Trophoblast cell (in vitro differentiated cells and primary cell): ENCODE results near the gene CEACAM16. TPM values are rescaled to one million over a fixed set of nuclear protein-coding genes. Genes with fewer than 3 reads are reported as not detected.

Source experiments
- DNase-seq, 2 donors: peaks; one replicate each; pipeline ENCODE4 v3.0.0-alpha.2; 2016
- H2AFZ ChIP-seq: 2 replicates; pipeline ENCODE4 v1.6.1; 2013; ENCODE audit warnings: low read length, moderate library complexity, mild to moderate bottlenecking; ENCODE audit not compliant: insufficient read depth, poor library complexity
- H2AK5ac ChIP-seq: 2 replicates; pipeline ENCODE4 v1.6.1; 2013; ENCODE audit warnings: mild to moderate bottlenecking, low read length
- H2BK120ac ChIP-seq: 2 replicates; pipeline ENCODE4 v1.6.1; 2013; ENCODE audit warnings: low read length, mild to moderate bottlenecking, moderate library complexity; ENCODE audit not compliant: insufficient read depth, poor library complexity
- H2BK12ac ChIP-seq: 2 replicates; pipeline ENCODE4 v1.6.1; 2013; ENCODE audit warnings: mild to moderate bottlenecking, low read length, moderate library complexity
- H2BK5ac ChIP-seq: 2 replicates; pipeline ENCODE4 v1.6.1; 2013; ENCODE audit warnings: low read length, low read depth, moderate library complexity, mild to moderate bottlenecking; ENCODE audit not compliant: poor library complexity
- H3K14ac ChIP-seq: 2 replicates; pipeline ENCODE4 v1.6.1; 2013; ENCODE audit warnings: mild to moderate bottlenecking, low read length
- H3K18ac ChIP-seq: 2 replicates; pipeline ENCODE4 v1.6.1; 2013; ENCODE audit warnings: mild to moderate bottlenecking, low read length
- H3K23ac ChIP-seq: 2 replicates; pipeline ENCODE4 v1.6.1; 2013; ENCODE audit warnings: low read length
- H3K27ac ChIP-seq: 2 replicates; pipeline ENCODE4 v1.5.1; 2013; ENCODE audit warnings: low read depth, mild to moderate bottlenecking, inconsistent platforms, low read length, moderate library complexity
- H3K27me3 ChIP-seq: 2 replicates; pipeline ENCODE4 v1.6.1; 2013; ENCODE audit warnings: inconsistent platforms, mild to moderate bottlenecking, low read length, moderate library complexity; ENCODE audit not compliant: insufficient read depth
- H3K36me3 ChIP-seq, 2 experiments: 1 replicate in 1 of 2; 2 replicates in 1 of 2; pipeline ENCODE4 v1.6.1; 2013; ENCODE audit warnings: low read length in 2 of 2, mild to moderate bottlenecking in 2 of 2, moderate library complexity in 1 of 2; ENCODE audit not compliant: insufficient read depth in 2 of 2, control insufficient read depth in 1 of 2
- H3K4ac ChIP-seq: 2 replicates; pipeline ENCODE4 v1.6.1; 2013; ENCODE audit warnings: low read depth, mild to moderate bottlenecking, low read length, moderate library complexity
- H3K4me1 ChIP-seq, 2 experiments: 1 replicate in 1 of 2; 2 replicates in 1 of 2; pipeline ENCODE4 v1.6.1; 2013; ENCODE audit warnings: low read length in 2 of 2, mild to moderate bottlenecking in 2 of 2, moderate library complexity in 1 of 2; ENCODE audit not compliant: insufficient read depth in 2 of 2, control insufficient read depth in 1 of 2
- H3K4me2 ChIP-seq: 2 replicates; pipeline ENCODE4 v1.6.1; 2013; ENCODE audit warnings: inconsistent platforms, mild to moderate bottlenecking, low read length, moderate library complexity
- H3K4me3 ChIP-seq: 2 replicates; pipeline ENCODE4 v1.5.1; 2013; ENCODE audit warnings: mild to moderate bottlenecking, low read depth, low read length, inconsistent platforms
- H3K79me1 ChIP-seq: one replicate; pipeline ENCODE4 v1.6.1; 2013; ENCODE audit warnings: low read length
- H3K79me2 ChIP-seq: 2 replicates; pipeline ENCODE4 v1.6.1; 2013; ENCODE audit warnings: low read length, mild to moderate bottlenecking; ENCODE audit not compliant: control insufficient read depth, insufficient read depth, poor library complexity
- H3K9ac ChIP-seq: 2 replicates; pipeline ENCODE4 v1.6.1; 2013; ENCODE audit warnings: mild to moderate bottlenecking, low read length
- H3K9me3 ChIP-seq: 2 replicates; pipeline ENCODE4 v1.6.1; 2013; ENCODE audit warnings: low read depth, mild to moderate bottlenecking, control low read depth, inconsistent platforms, low read length; ENCODE audit not compliant: insufficient read depth
- H4K12ac ChIP-seq: 2 replicates; pipeline ENCODE4 v1.6.1; 2013; ENCODE audit warnings: low read depth, mild to moderate bottlenecking, low read length, moderate library complexity
- H4K8ac ChIP-seq: 2 replicates; pipeline ENCODE4 v1.6.1; 2013; ENCODE audit warnings: low read depth, mild to moderate bottlenecking, low read length, moderate library complexity
- H4K91ac ChIP-seq: one replicate; pipeline ENCODE4 v1.6.1; 2013; ENCODE audit warnings: low read depth, mild to moderate bottlenecking, low read length, moderate library complexity
- WGBS: extraction: QIAGEN DNeasy Blood & Tissue Kit; methylation state at CpG from one replicate; pipeline ENCODE4 v1.1.7; 2013; ENCODE audit warnings: missing lambda C conversion rate; ENCODE audit not compliant: insufficient read length, insufficient coverage; ENCODE audit errors: extremely low coverage; 5-methylcytosine and 5-hydroxymethylcytosine counted together
- polyA plus RNA-seq: library from polyadenylated mRNA; stranded (reverse); fragments of 200-250 nt; gene quantifications from 2 replicates; pipeline ENCODE4 v1.2.3, GENCODE V29; 2013

Gene CEACAM16
- polyA plus RNA-seq, result not detected in 2 replicates

GRCh38 chr19:44698492-44699201 lies at the start of gene CEACAM16:
TSS of gene CEACAM16 (plus strand) at chr19:44699151. CDS start at chr19:44701457, 2,306 bp downstream.
- H2AK5ac ChIP-seq, result no peak within 1 kb of the TSS
- no CpG with 5 or more reads among the region's 13 CpGs for WGBS

GRCh38 chr19:44649578-44650145 lies 49.3 kb upstream of the CEACAM16 start:
- no peak overlapping the region for H2AK5ac ChIP-seq
- no peaks in the 10 kb centered on the region for H3K9me3 ChIP-seq
- H4K12ac ChIP-seq, result no peak overlapping the region
- no peak overlapping the region for H4K8ac ChIP-seq
- H3K27ac ChIP-seq, result no peak overlapping the region
- WGBS, result no CpG with 5 or more reads among the region's 15 CpGs
- no peaks in the 10 kb centered on the region for H3K27me3 ChIP-seq
- H3K4me1 ChIP-seq, result peaks cover 0 to 3% of the 10 kb centered on the region in 2 experiments
- H3K36me3 ChIP-seq, result peaks cover 61 to 62% of the 10 kb centered on the region in 2 experiments
- H3K18ac ChIP-seq, result no peak overlapping the region
- no peak overlapping the region for H2BK5ac ChIP-seq
- H3K4me2 ChIP-seq, result no peak overlapping the region
- H3K79me2 ChIP-seq, result no peaks in the 10 kb centered on the region
- no peak overlapping the region for H3K4ac ChIP-seq
- H2BK12ac ChIP-seq, result no peak overlapping the region
- no peak overlapping the region for H3K14ac ChIP-seq
- H2BK120ac ChIP-seq, result no peak overlapping the region
- DNase-seq, result no peak
- H4K91ac ChIP-seq, result no peak overlapping the region
- H3K23ac ChIP-seq, result no peak overlapping the region
- no peak overlapping the region for H3K4me3 ChIP-seq
- H3K79me1 ChIP-seq, result no peaks in the 10 kb centered on the region
- H3K9ac ChIP-seq, result no peak overlapping the region
- H2AFZ ChIP-seq, result no peak overlapping the region

More at GRCh38 chr19:44698492-44699201, at the start of gene CEACAM16:
- no peak within 1 kb of the TSS for H3K18ac ChIP-seq
- H3K4me3 ChIP-seq, result no peak within 1 kb of the TSS
- no peak within 1 kb of the TSS for H3K27ac ChIP-seq
- H3K9me3 ChIP-seq, result no peaks in the 10 kb centered on the region
- no peak within 1 kb of the TSS for H3K4me2 ChIP-seq
- no peak within 1 kb of the TSS for H3K9ac ChIP-seq
- no peak within 1 kb of the TSS for H3K4ac ChIP-seq
- H3K14ac ChIP-seq, result no peak within 1 kb of the TSS
- no peak within 1 kb of the TSS for H3K23ac ChIP-seq
- no peaks in the 10 kb centered on the region for H3K4me1 ChIP-seq
- no peaks in the 10 kb centered on the region for H3K27me3 ChIP-seq
- H4K8ac ChIP-seq, result no peak within 1 kb of the TSS
- H2BK5ac ChIP-seq, result no peak within 1 kb of the TSS
- H4K91ac ChIP-seq, result no peak within 1 kb of the TSS
- H3K79me1 ChIP-seq, result no peaks in the 10 kb centered on the region
- no peak within 1 kb of the TSS for H4K12ac ChIP-seq
- H2BK120ac ChIP-seq, result no peak within 1 kb of the TSS
- DNase-seq, result no peak
- H3K79me2 ChIP-seq, result no peaks in the 10 kb centered on the region
- H2AFZ ChIP-seq, result no peak within 1 kb of the TSS
- no peaks in the 10 kb centered on the region for H3K36me3 ChIP-seq
- no peak within 1 kb of the TSS for H2BK12ac ChIP-seq

- Histone ChIP-seq H3K4me3 (no peak overlapping the region), H3K79me2 (no peaks in the 10 kb centered on the region), H3K9me3 (no peaks in the 10 kb centered on the region), H3K14ac (no peak overlapping the region), H4K12ac (no peak overlapping the region), H2BK5ac (no peak overlapping the region), H2BK12ac (no peak overlapping the region), H3K9ac (no peak overlapping the region), H3K27ac (no peak overlapping the region), H3K79me1 (no peaks in the 10 kb centered on the region), H2AK5ac (no peak overlapping the region), H3K36me3 (peaks cover 65 to 77% of the 10 kb centered on the region in 2 experiments), H4K8ac (no peak overlapping the region), H4K91ac (no peak overlapping the region), H3K4ac (no peak overlapping the region), H3K23ac (no peak overlapping the region), H3K4me1 (no peaks in the 10 kb centered on the region), H3K27me3 (no peaks in the 10 kb centered on the region), H2BK120ac (no peak overlapping the region), H2AFZ (no peak overlapping the region), H3K18ac (no peak overlapping the region), H3K4me2 (no peak overlapping the region)
- no CpG with 5 or more reads among the region's 5 CpGs for WGBS
- DNase-seq, result no peak
Observed at GRCh38 chr19:44653343-44653742, 45.6 kb upstream of the CEACAM16 start.

- peaks cover 65 to 79% of the 10 kb centered on the region in 2 experiments for H3K36me3 ChIP-seq
- no peaks in the 10 kb centered on the region for H3K79me2 ChIP-seq
- no peak overlapping the region for H3K23ac ChIP-seq
- no peaks in the 10 kb centered on the region for H3K4me1 ChIP-seq
- H2BK120ac ChIP-seq, result no peak overlapping the region
- no peak overlapping the region for H3K9ac ChIP-seq
- no peaks in the 10 kb centered on the region for H3K9me3 ChIP-seq
- no peak overlapping the region for H2BK12ac ChIP-seq
- H3K14ac ChIP-seq, result no peak overlapping the region
- H2BK5ac ChIP-seq, result no peak overlapping the region
- no peak overlapping the region for H3K4me2 ChIP-seq
- no peak overlapping the region for H4K91ac ChIP-seq
- H3K4me3 ChIP-seq, result no peak overlapping the region
- DNase-seq, result peak; percentile 54 to 76
- H4K8ac ChIP-seq, result no peak overlapping the region
- no peak overlapping the region for H2AFZ ChIP-seq
- H3K27ac ChIP-seq, result no peak overlapping the region
- no peak overlapping the region for H3K18ac ChIP-seq
- no peaks in the 10 kb centered on the region for H3K27me3 ChIP-seq
- WGBS, result no CpG with 5 or more reads among the region's 16 CpGs
- H3K79me1 ChIP-seq, result no peaks in the 10 kb centered on the region
- no peak overlapping the region for H4K12ac ChIP-seq
- H2AK5ac ChIP-seq, result no peak overlapping the region
- no peak overlapping the region for H3K4ac ChIP-seq
Observed at GRCh38 chr19:44653977-44654774, 44.8 kb upstream of the CEACAM16 start.
